Effector CD8-positive, alpha-beta T cell (primary cell): ENCODE data around the gene BDH2.

Experiments used
- DNase-seq: peaks from one replicate; lab custom pipeline; 2025; lab: John Stamatoyannopoulos, UW

BDH2 gene

DNA sequence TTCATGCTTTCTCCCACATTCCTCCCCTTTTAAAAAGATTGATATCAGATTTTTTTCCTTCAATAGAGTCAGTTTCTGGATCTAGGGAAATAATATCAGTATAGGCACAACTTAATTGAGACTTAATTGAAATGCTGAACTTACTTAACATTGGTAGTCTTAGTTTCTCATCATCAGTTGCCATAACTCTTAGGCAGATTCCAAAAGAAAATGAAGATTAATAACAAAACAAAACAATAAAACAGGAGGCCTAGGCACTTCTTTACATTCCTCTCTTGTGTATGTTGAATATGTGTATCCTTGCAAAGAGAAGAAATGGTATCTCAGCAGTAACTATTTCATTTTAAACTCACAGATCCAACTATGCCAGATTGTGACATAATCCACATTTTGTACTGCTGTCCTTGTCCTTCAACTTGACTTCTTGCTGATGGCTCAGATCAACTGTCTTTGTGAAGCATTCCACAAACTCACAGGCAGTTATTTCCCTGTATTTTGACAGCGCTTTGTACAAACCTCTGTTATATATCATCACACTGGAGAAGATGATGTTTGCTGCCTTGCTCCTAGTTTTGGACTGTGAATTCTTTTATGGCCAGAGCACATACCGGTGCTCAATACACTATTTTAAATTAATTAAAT lies 14.0 kb downstream of the BDH2 start:
- no peak for DNase-seq

- DNase-seq, result no peak
Measured at GRCh38 chr4:103079621-103080020, 20.0 kb downstream of the BDH2 start.

DNA sequence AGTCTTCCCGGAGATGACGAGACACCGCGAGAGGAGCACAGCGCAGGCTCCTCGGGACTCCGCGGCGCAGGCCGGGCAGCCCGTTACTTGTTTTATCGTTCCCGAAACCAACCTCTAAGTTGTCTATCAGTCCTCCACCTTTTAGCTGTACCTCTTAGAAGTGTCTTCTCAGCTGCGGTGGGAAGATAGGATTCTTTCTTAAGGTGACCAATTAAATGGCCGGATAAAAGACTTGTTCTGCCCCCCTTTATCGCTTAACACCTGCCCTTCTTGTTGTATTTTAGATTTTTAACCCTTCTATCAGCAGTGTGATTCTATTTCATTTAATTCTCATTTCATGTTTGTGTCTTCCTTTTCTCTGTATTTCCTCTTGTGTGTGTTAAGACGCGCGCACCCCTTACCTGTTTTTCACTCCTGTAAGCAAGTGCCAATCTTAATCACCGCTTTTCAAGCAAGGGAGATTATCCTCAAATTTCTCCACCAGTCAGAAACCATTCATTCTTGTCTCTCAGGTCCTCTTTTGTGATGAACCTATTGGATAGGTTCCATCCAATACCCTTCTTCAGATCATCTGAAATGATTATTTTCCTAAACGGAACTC lies 22.8 kb downstream of the BDH2 start, which contains the start of gene SLC9B2:
Gene SLC9B2, minus strand, starts transcription at position 15 of the 601 bp plus-strand sequence. CDS start 9,211 bp downstream, outside the sequence.
- DNase-seq, result no peak

- peak; percentile 27 for DNase-seq
Measured at GRCh38 chr4:103075894-103076746, 23.5 kb downstream of the BDH2 start.

DNA sequence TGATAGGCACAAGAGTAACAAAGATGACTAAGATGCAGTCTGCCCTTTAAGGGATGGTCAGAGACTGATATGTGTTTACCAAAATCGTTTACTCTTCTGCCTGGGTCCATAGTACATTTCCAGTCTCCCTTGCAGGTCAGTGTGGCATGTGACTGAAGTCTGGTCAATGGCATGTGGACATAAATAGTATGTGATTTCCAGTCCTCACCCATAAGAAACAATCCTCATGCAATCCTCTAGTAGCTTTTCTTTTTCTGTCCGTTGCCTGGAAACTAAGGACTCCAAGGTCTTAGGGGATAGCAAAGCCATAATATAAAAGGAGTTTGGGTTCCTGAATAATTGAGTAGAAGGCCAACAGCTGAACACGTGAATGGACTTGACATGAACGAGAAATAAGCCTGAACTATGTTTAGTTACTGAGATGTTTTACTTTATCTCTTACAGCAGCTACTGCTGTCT lies 24.2 kb downstream of the BDH2 start:
- no peak for DNase-seq

DNA sequence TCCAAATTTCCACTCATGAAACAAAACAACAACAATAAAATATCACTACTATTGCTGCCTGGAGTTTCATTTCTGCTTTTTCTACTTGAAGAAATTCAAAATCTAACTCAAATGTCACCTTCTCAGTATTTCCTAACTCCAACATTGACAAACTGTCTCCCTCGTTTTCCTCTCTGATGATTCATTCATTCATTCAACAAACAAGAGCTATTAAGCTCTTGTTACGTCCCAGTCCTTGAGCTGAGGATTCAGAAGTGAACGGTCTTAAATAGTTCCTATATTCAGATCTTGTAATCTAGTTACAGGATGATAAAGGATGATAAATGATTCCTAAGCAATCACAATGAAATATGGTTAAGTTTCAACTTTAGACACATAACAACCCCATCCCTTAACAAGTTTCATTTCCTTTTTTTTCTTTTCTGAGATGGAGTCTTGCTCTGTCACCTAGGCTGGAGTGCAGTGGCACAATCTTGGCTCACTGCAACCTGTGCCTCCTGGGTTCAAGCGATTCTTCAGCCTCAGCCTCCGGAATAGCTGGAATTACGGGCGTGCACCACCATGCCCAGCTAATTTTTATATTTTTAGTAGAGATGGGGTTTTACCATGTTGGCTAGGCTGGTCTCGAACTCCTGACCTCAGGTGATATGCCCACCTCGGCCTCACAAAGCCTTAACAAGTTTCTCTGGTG lies 24.7 kb downstream of the BDH2 start:
- DNase-seq, result no peak

GRCh38 chr4:103073792-103074438 lies 25.7 kb downstream of the BDH2 start:
- no peak for DNase-seq

DNA sequence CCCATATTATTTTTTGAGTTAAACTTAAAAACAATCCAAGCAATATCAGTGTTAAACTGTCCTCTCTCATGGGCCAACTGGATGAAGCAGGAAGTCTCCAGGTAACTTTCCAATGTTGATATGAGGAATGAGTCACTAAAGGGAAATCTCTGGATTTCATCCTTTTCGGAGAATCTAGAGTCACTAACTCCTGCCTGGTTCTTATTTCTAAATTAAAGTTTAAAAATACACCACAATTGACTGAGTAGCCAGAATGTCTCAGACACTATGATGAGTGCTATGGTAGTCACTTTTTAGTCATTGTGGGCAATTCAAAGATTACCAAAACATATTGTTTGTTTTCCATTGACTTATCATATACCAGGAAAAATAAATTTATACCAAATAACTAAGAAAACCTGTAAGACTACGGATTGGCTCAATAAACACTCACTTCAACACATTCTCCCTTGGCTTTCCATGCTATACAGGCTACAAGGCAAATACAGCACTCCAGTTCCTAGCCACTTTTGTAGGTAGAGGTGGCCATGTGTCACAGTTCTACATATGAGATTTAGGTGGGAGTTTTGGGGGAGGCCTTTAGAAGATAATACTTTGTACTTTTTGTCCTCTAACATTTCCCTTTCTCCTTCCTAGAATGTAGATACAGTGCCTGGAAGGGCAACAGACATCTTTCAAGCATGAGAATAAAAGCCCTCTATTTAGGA lies 31.6 kb downstream of the BDH2 start:
- DNase-seq, result no peak

DNA sequence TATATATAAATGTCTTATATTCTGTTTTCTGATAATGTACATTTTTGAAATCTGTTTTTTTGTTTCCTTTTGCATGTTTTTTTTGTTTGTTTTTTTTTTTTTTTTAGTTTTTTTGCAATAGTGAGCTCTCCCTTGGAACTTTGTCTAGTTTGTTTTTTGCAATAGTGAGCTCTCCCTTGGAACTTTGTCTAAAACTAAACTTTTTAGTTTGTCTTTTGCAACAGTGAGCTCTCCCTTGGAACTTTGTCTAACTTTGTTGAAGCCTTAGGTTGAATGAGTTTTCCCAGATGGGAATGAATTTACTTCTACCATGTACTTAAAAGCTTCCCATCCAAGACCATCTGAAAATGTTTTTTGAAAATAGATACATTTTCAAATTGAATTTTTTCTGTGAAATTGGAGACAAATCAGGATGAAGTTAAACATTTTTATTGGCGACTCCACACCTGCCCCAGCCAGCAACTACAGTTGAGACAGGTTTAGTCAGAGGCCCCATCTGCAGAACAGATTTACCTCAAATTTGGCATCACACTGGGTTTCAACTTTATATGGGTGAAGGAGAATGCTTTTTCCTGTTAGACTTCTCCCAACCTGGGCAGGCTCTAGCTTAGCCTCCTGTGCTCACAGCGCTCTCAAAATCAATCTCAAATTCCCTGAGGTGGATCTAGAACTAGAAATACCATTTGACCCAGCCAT lies 39.0 kb downstream of the BDH2 start:
- DNase-seq, result no peak

GRCh38 chr4:103054030-103054429 lies 45.6 kb downstream of the BDH2 start:
- DNase-seq, result no peak

DNA sequence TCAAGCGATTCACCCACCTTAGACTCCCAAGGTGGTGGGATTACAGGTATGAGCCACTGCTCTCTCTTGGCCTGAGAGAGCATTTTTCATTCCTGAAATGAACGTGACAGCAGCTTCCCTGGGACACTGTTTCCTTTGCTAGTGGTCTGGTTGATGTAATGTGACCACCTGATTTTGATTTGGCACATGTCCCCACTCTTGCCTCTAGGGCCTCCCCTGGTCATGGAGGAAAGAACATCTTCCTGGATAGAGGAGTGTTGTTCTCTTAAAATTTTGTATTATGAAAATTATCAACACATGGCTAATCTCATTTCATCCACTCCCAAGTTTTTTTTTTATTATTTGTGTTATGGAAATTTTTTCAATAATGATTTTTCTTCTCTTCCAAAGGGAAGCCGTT lies 46.9 kb downstream of the BDH2 start:
- no peak for DNase-seq

DNA sequence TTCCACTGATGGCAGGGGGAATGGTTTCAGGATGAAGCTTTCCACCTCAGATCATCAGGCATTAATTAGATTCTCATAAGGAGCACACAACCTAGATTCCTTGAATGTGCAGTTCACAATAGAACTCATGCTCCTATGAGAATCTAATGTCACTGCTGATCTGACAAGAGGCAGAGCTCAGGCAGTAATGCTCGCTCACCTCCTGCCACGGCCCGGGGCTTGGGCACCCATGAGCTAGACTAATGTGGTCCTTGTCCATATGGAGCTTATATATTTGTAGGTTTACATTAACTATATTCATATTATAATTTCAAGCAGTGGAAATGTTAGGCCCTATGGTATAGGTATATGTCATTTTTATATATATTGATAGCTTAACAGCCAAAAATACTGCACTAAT lies 47.5 kb downstream of the BDH2 start:
- no peak for DNase-seq

DNA sequence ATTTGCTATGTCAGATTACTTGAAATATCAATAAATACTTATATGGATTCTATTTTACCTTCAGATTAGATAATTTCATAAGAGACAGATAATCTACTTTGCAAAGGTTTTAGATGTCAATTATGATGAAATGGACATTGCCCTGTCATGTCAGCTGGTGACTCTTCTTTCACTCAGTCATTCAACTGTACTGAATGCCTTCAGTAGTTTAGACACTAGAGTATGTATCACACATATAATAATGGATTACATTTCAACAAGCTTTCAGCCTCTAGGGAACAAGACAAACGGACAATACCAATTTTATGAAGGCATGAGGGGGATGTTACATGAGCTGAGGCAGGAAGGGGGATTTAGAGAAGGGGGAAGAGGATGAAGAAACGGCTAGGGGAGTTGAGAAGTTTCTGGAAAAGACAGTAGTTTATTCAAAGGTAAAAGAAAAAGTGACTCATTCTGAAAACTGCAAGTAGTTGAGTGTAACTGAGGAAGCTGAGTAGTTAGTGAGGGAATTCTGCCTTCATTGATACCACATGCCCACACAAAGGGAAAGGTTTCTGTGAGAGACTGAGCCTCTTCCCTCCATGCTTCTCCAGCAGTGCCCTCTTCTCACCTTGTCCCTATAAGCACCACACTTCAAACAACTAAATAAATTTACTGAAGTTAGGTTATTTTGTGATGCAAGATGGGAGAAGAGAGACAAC lies 48.7 kb downstream of the BDH2 start:
- DNase-seq, result no peak

- peak; percentile 3 for DNase-seq
Measured at GRCh38 chr4:103046416-103047290, 53.0 kb downstream of the BDH2 start.

GRCh38 chr4:103044183-103044582 lies 55.5 kb downstream of the BDH2 start:
- no peak for DNase-seq

DNA sequence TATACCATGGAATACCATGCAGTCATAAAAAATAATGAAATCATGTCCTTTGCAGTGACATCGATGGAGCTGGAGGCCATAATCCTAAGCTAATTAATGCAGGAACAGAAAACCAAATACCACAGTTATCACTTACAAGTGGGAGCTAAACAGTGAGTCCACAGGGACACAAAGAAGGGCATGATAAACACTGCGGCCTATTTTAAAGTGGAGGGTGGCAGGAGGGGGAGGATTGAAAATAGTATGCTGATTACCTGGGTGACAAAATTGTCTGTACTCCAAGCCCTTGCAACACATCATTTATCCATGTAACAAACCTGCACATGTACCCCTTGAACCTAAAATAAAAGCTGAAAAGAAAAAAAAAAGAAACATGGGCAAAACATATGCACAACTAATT lies 63.5 kb downstream of the BDH2 start:
- no peak for DNase-seq

- no peak for DNase-seq
Measured at GRCh38 chr4:103032574-103032973, 67.1 kb downstream of the BDH2 start.

- DNase-seq, result no peak
Measured at GRCh38 chr4:103030791-103031190, 68.8 kb downstream of the BDH2 start.

DNA sequence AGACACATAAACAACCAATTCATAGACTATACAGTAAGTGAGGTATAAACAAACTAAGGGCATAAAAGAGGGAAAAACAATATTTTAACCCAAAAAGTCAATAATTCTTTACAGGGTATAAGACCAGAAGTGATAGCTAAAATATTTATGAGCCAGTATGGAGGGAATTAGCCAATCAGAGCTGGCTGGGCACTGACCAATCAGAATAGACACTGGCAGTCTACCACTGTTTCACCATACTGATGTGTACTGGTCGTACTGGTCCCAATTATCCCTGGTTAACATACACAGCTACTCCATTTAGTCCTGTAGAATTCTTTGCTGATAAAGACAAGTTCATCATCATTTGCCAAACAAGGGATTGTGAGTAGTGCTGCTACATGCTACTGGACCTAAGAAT lies 70.3 kb downstream of the BDH2 start:
- DNase-seq, result no peak
